Measurements from ENCODE around the gene CCDC6. TPM values are rescaled to one million over a fixed set of nuclear protein-coding genes. Genes with fewer than 3 reads are reported as not detected.

CCDC6 gene
- total RNA-seq, 1 donor from 2014 or later: 47.4 TPM

GRCh38 chr10:59847326-59847725, 59.0 kb downstream of the CCDC6 start:
- no peak overlapping the region for H3K27ac ChIP-seq
- intact Hi-C loops (cut with DNase I): no loop called here

GRCh38 chr10:59844436-59844835, 61.9 kb downstream of the CCDC6 start:
- intact Hi-C loops (cut with DNase I): no loop called here
- no peaks in the 10 kb centered on the region for H3K9me3 ChIP-seq
- no peak overlapping the region for H3K4me3 ChIP-seq
- H3K4me1 ChIP-seq: no peaks in the 10 kb centered on the region
- peaks cover 0 to 29% of the 10 kb centered on the region in 2 donors for H3K36me3 ChIP-seq
- no peak for DNase-seq (ENCODE audit: extremely low spot score in 2 of 2)
- TF ChIP-seq CTCF (IDR thresholded peaks at IDR 0.05): no peak
- TF ChIP-seq POLR2A (IDR thresholded peaks at IDR 0.05): no peak
- TF ChIP-seq POLR2AphosphoS5 (IDR thresholded peaks at IDR 0.05; ENCODE audit: insufficient read depth in 1 of 2, low read depth in 1 of 2): no peak
- no peaks in the 10 kb centered on the region for H3K27me3 ChIP-seq
- no peak overlapping the region for H3K27ac ChIP-seq

More at GRCh38 chr10:59847326-59847725, 59.0 kb downstream of the CCDC6 start:
- no peak for TF ChIP-seq POLR2AphosphoS5 (IDR thresholded peaks at IDR 0.05; ENCODE audit: insufficient read depth in 1 of 2, low read depth in 1 of 2)
- TF ChIP-seq POLR2A (IDR thresholded peaks at IDR 0.05): no peak
- TF ChIP-seq CTCF (IDR thresholded peaks at IDR 0.05): no peak
- no peaks in the 10 kb centered on the region for H3K27me3 ChIP-seq
- no peaks in the 10 kb centered on the region for H3K9me3 ChIP-seq
- no peak overlapping the region for H3K4me3 ChIP-seq
- H3K36me3 ChIP-seq: peaks cover 0 to 39% of the 10 kb centered on the region in 2 donors
- peaks cover 6% of the 10 kb centered on the region for H3K4me1 ChIP-seq
- DNase-seq (ENCODE audit: extremely low spot score in 2 of 2): no peak

- H3K27me3 ChIP-seq: no peaks in the 10 kb centered on the region
- intact Hi-C loops (cut with DNase I): no loop called here
- H3K36me3 ChIP-seq: peaks cover 0 to 22% of the 10 kb centered on the region in 2 donors
- no peak overlapping the region for H3K4me3 ChIP-seq
- DNase-seq (ENCODE audit: extremely low spot score in 2 of 2): no peak
- H3K9me3 ChIP-seq: no peaks in the 10 kb centered on the region
- no peak for TF ChIP-seq CTCF (IDR thresholded peaks at IDR 0.05)
- TF ChIP-seq POLR2A (IDR thresholded peaks at IDR 0.05): no peak
- no peak for TF ChIP-seq POLR2AphosphoS5 (IDR thresholded peaks at IDR 0.05; ENCODE audit: insufficient read depth in 1 of 2, low read depth in 1 of 2)
- H3K27ac ChIP-seq: no peak overlapping the region
- peaks cover under 1% of the 10 kb centered on the region for H3K4me1 ChIP-seq
Observed at GRCh38 chr10:59843748-59844147, 62.6 kb downstream of the CCDC6 start.

- no peak for TF ChIP-seq POLR2A (IDR thresholded peaks at IDR 0.05)
- TF ChIP-seq CTCF (IDR thresholded peaks at IDR 0.05): no peak
- no peak for TF ChIP-seq POLR2AphosphoS5 (IDR thresholded peaks at IDR 0.05; ENCODE audit: insufficient read depth in 1 of 2, low read depth in 1 of 2)
- Histone ChIP-seq H3K27ac (no peak overlapping the region), H3K9me3 (no peaks in the 10 kb centered on the region), H3K4me1 (peaks cover 23% of the 10 kb centered on the region), H3K4me3 (no peak overlapping the region), H3K27me3 (no peaks in the 10 kb centered on the region), H3K36me3 (peaks cover 0 to 6% of the 10 kb centered on the region in 2 donors)
- no peak for DNase-seq (ENCODE audit: extremely low spot score in 2 of 2)
- intact Hi-C loops (cut with DNase I): loop anchor here (10.0 kb wide), 1 partner anchor 215 kb away; no protein-coding TSS in a partner anchor
Observed at GRCh38 chr10:59839576-59839975, 66.8 kb downstream of the CCDC6 start.

- Histone ChIP-seq H3K27me3 (no peaks in the 10 kb centered on the region), H3K27ac (no peak overlapping the region), H3K4me1 (peaks cover 23% of the 10 kb centered on the region), H3K36me3 (peaks cover 0 to 4% of the 10 kb centered on the region in 2 donors), H3K4me3 (no peak overlapping the region), H3K9me3 (no peaks in the 10 kb centered on the region)
- intact Hi-C loops (cut with DNase I): loop anchor here (10.0 kb wide), 1 partner anchor 213 kb away; no protein-coding TSS in a partner anchor
- TF ChIP-seq POLR2AphosphoS5 (IDR thresholded peaks at IDR 0.05; ENCODE audit: insufficient read depth in 1 of 2, low read depth in 1 of 2) (no peak), POLR2A (IDR thresholded peaks at IDR 0.05) (no peak), CTCF (IDR thresholded peaks at IDR 0.05) (no peak)
- no peak for DNase-seq (ENCODE audit: extremely low spot score in 2 of 2)
Observed at GRCh38 chr10:59838085-59838789, 68.1 kb downstream of the CCDC6 start.

Data from vagina (tissue), 2 donors.